GM18907 (cell line): ENCODE measurements around the gene CUL9.

Experiments
- ATAC-seq: cut with Tn5 transposase; IDR thresholded peaks from one replicate; pipeline ENCODE4 v1.9.1; 2021; ENCODE audit warnings: mild to moderate bottlenecking, moderate library complexity; ENCODE audit not compliant: unreplicated experiment

Gene CUL9

DNA sequence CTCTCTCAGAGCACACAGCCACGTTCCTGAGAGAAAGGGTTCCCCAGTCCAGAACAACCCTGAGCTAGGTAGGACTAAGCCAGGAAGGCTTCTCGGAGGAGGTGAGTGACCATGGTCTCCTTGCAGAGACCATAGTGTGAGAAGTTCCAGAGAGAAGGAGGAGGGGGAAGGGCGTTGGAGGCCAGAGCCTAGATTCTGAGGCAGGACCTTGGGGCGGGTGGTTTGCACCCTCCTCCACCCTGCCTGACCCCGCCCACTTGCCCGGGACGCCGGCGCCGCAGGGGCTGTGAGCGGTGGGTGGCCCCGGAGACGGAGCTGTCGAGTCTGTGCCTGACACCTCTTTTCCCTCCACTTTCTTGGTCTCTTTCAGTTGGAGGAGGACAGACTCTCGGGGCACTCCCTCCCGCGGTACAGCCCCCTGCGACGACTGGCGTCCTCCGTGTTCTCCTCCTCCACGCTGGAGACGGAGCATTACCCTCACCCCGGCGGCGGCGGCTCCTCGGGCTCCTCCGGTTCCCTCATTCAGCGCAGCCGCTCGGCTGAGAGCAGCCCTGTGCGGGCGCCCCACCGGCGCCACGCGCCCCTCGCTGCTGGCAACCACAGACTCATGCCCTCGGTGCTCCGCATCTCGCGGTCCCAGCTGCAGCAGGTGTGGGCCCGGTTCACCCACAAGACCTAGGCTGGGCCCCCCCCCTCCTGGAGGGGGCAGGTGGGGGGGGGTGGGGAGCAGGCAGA, 87.4 kb downstream of the CUL9 start:
- no peak for ATAC-seq

DNA sequence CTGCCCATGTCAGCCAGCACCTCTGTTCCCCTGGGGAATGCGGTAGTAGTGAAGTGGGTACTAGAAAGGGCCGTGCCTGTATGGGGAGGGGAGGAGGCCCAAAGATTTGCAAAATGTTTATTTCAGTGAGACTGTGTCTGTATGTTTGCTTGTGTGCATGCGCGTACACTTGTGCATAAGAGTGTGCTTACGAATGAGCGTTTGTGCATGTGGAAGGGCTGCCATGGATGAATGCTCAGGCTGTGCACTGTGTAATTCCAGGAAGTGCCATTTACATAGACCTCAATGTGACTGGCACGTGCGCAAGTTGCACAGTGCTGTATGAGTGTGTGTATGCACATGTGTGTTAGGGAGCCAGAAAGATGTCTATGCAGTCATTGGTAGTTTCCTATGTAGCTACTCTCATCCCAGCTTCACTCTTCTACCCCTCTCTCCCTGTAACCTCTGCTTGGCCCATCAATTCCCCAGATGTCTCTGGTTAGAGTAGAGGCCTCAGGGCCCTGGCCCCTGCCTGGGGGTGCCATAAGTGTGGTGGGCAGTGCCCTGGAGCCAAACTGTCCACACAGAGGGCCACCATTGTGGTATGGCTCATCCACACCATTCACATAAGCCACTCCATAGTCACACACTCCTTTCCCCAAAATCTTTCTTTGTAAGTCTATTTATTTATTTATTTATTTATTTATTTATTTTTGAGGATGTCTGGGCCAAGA, 89.3 kb downstream of the CUL9 start:
- no peak for ATAC-seq

DNA sequence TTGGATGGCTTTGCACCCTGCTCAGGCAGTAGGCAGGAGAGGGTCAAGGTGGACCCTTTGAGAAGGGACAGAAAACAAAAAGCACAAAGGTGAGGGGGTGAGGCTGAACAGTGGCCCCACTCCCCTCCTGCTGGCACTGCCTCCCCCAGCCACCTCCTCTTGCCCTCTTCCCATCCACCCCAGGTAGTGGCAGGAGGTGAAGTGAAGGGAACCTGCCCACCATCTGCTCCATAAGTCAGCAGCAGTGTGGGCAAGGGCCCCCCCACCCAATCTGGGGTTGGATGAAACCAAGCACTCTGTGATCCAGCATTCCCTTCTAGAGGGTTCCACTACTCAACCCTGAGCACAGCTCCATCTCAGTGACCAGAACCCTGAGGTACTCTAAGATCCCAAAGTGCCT, 89.9 kb downstream of the CUL9 start:
- no peak for ATAC-seq

GRCh38 chr6:43273707-43274106, 91.7 kb downstream of the CUL9 start:
- ATAC-seq, result no peak
